Right lobe of liver (tissue), 6 donors: ENCODE data around the gene FRMD4B. TPM values are rescaled to one million over a fixed set of nuclear protein-coding genes. Genes with fewer than 3 reads are reported as not detected.

Experiments
- ATAC-seq, 4 donors: fragments of 200-7000 bp; cut with Tn5 transposase; one replicate each; pipeline ENCODE4 v1.9.1; 2020; ENCODE audit warnings: mild to moderate bottlenecking in 4 of 4, moderate library complexity in 4 of 4
- DNase-seq, 3 donors: peaks; one replicate each; pipeline ENCODE4 v3.0.0-alpha.2; 2020
- H3K27ac ChIP-seq, 3 donors: fragments of 200-600 bp; one replicate each; pipeline ENCODE4 v1.8.0; 2022
- H3K27me3 ChIP-seq, 2 donors: fragments of 200-600 bp; one replicate each; pipeline ENCODE4 v1.8.0; 2022
- H3K36me3 ChIP-seq, 4 donors: fragments of 200-600 bp; sonication (generic) in 1 of 4; one replicate each; pipeline versions ENCODE4 v1.5.1 to v1.8.0; 2017 to 2022; ENCODE audit warnings: control low read depth in 1 of 4
- H3K4me1 ChIP-seq, 4 donors: fragments of 200-600 bp; sonication (generic) in 1 of 4; one replicate each; pipeline versions ENCODE4 v1.5.1 to v1.8.0; 2017 to 2022; ENCODE audit warnings: control low read depth in 1 of 4
- H3K4me3 ChIP-seq, 3 donors: fragments of 200-600 bp; one replicate each; pipeline ENCODE4 v1.8.0; 2022
- H3K9me3 ChIP-seq, 4 donors: fragments of 200-600 bp; sonication (generic) in 1 of 4; one replicate each; pipeline versions ENCODE4 v1.5.1 to v1.8.0; 2017 to 2022; ENCODE audit warnings: control low read depth in 1 of 4
- CTCF ChIP-seq, 4 donors: fragments of 200-600 bp in 3 of 4; fragments of 450-650 bp in 1 of 4; IDR thresholded peaks; one replicate each; pipeline versions ENCODE4 v1.5.1 to v1.8.0; 2016 to 2022; ENCODE audit warnings: antibody characterized with exemption in 4 of 4, mild to moderate bottlenecking in 2 of 4
- POLR2A ChIP-seq: fragments of 450-650 bp; IDR thresholded peaks from one replicate; pipeline ENCODE4 v1.6.1; 2017; ENCODE audit warnings: antibody characterized with exemption, mild to moderate bottlenecking
- WGBS: methylation state at CpG from one replicate; pipeline ENCODE4 v1.1.6; 2018; ENCODE audit warnings: low coverage, low lambda C conversion rate; ENCODE audit not compliant: insufficient coverage; ENCODE audit errors: missing lambda C conversion rate; 5-methylcytosine and 5-hydroxymethylcytosine counted together
- intact Hi-C, 2 donors: fragments of 100-400 bp; cut with DNase I; formaldehyde crosslinking; loops; one replicate each; pipeline versions ENCODE4 v1.11.2 to v1.14.1; 2022
- total RNA-seq, 6 experiments: library from RNA; depleted of rRNA in 2 of 6; stranded (reverse); fragments of >200 nt in 2 of 6; fragmentation: NEBNext Ultra II Directional in 3 of 6; extraction: Animal tissue kit (Norgen Biotek cat#: 25700) in 3 of 6; gene quantifications; one replicate each; pipeline versions ENCODE4 v1.1.0 to v1.2.4, GENCODE V29; 2016 to 2023
- donor health status: DM: no; HTN: yes; CAD: no.
- donor health status: DM: no; HTN: no; CAD: no.
- donor health status: DM: no; HTN: no; CAD: no.
- donor health status: DM: no; HTN: yes; CAD: no.
- donor health status: DM: no; HTN: yes; CAD: no.

Gene FRMD4B
- total RNA-seq, 6 experiments from 2014 or later, result 9.2 to 21.0 (median 12.3) TPM

DNA sequence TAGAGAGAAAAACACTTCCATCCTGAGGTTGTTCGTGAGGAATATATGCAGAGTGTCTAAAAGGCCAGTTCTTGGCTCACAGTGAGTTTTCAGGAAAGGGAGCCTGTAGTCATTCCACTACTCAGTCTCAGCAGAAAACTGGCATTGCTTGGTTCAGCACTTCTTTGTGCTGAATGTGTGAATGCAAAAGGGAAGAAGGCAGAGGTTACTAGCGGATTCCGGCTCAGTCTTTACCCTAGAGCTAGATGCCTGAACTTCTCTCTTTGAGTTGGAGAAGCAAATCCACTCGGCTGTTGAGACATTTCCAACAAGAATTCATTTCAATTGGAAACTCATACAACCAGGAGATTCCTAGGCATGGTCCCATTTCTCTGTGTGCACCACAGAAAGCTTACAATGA, 23.1 kb upstream of the FRMD4B start:
- intact Hi-C loops, result loop anchor here in 1 of 2 donors (10.0 kb wide), 1 partner anchor 94 kb away; no protein-coding TSS in a partner anchor
- WGBS, result 43% methylated on average over 4 of the region's 4 CpGs
- TF ChIP-seq POLR2A, result no peak
- TF ChIP-seq CTCF (IDR thresholded peaks at IDR 0.05), result no peak
- Histone ChIP-seq H3K36me3 (no peaks in the 10 kb centered on the region), H3K27ac (no peak overlapping the region), H3K27me3 (no peaks in the 10 kb centered on the region), H3K4me3 (no peak overlapping the region), H3K4me1 (peaks cover 0 to 8% (median 0%) of the 10 kb centered on the region in 4 donors), H3K9me3 (no peaks in the 10 kb centered on the region)
- DNase-seq, result no peak
- peak; percentile 12 to 52 (median 38) for ATAC-seq

- WGBS, result 63% methylated on average over 3 of the region's 5 CpGs
- no peak for DNase-seq
- no peaks in the 10 kb centered on the region for H3K27me3 ChIP-seq
- no peak overlapping the region for H3K27ac ChIP-seq
- no peak for TF ChIP-seq CTCF (IDR thresholded peaks at IDR 0.05)
- no peak for TF ChIP-seq POLR2A
- intact Hi-C loops, result loop anchor here in 1 of 2 donors (10.0 kb wide), 1 partner anchor 94 kb away; no protein-coding TSS in a partner anchor
- no peaks in the 10 kb centered on the region for H3K36me3 ChIP-seq
- H3K4me1 ChIP-seq, result peaks cover 0 to 8% (median 0%) of the 10 kb centered on the region in 4 donors
- no peaks in the 10 kb centered on the region for H3K9me3 ChIP-seq
- no peak overlapping the region for H3K4me3 ChIP-seq
- no peak for ATAC-seq
Measured at GRCh38 chr3:69408542-69408941, 22.7 kb upstream of the FRMD4B start.

GRCh38 chr3:69407908-69408307, 22.0 kb upstream of the FRMD4B start:
- Histone ChIP-seq H3K9me3 (no peaks in the 10 kb centered on the region), H3K27ac (no peak overlapping the region), H3K27me3 (no peaks in the 10 kb centered on the region), H3K4me1 (peaks cover 0 to 8% (median 0%) of the 10 kb centered on the region in 4 donors), H3K36me3 (no peaks in the 10 kb centered on the region), H3K4me3 (no peak overlapping the region)
- WGBS, result 75% methylated on average over 7 of the region's 7 CpGs
- ATAC-seq (no peak), DNase-seq (no peak)
- intact Hi-C loops, result loop anchor here in 1 of 2 donors (10.0 kb wide), 1 partner anchor 93 kb away; no protein-coding TSS in a partner anchor
- TF ChIP-seq POLR2A (no peak), CTCF (IDR thresholded peaks at IDR 0.05) (no peak)

- H3K9me3 ChIP-seq, result no peaks in the 10 kb centered on the region
- ATAC-seq, result no peak
Measured at GRCh38 chr3:69406163-69406562, 20.3 kb upstream of the FRMD4B start.

More at GRCh38 chr3:69406163-69406562, 20.3 kb upstream of the FRMD4B start:
- intact Hi-C loops, result loop anchor here in 1 of 2 donors (10.0 kb wide), 1 partner anchor 91 kb away; no protein-coding TSS in a partner anchor
- WGBS, result 20% methylated on average over 2 of the region's 2 CpGs
- Histone ChIP-seq H3K4me3 (no peak overlapping the region), H3K27ac (no peak overlapping the region), H3K4me1 (peaks cover 0 to 8% (median 0%) of the 10 kb centered on the region in 4 donors), H3K27me3 (no peaks in the 10 kb centered on the region), H3K36me3 (no peaks in the 10 kb centered on the region)
- TF ChIP-seq CTCF (IDR thresholded peaks at IDR 0.05) (no peak), POLR2A (no peak)
- no peak for DNase-seq
